CD14-positive monocyte (primary cell): ENCODE measurements around the gene ACOT11. TPM values are rescaled to one million over a fixed set of nuclear protein-coding genes. Genes with fewer than 3 reads are reported as not detected.

ENCODE experiments used
- DNase-seq, 3 donors: peaks; one replicate each; pipeline ENCODE4 v3.0.0-alpha.2; 2011 to 2022
- H2AFZ ChIP-seq: 2 replicates; pipeline ENCODE4 v1.6.0; 2012; ENCODE audit warnings: mild to moderate bottlenecking, low read depth, low read length, inconsistent platforms; ENCODE audit not compliant: insufficient read depth, poor library complexity, severe bottlenecking
- H3K27ac ChIP-seq, 2 donors: 1 replicate in 1 of 2; 2 replicates in 1 of 2; pipeline ENCODE4 v1.5.1; 2012 to 2013; ENCODE audit warnings: low read length in 2 of 2, control low read depth in 1 of 2, inconsistent platforms in 1 of 2, low read depth in 1 of 2, mild to moderate bottlenecking in 1 of 2
- H3K27me3 ChIP-seq, 2 donors: one replicate each; pipeline versions ENCODE4 v1.6.0 to v1.6.1; 2011 to 2013; ENCODE audit warnings: low read length in 2 of 2; ENCODE audit not compliant: control insufficient read depth in 2 of 2, insufficient read depth in 2 of 2
- H3K36me3 ChIP-seq, 2 donors: replicated peaks in 1 of 2; 1 replicate in 1 of 2; 2 replicates in 1 of 2; pipeline versions ENCODE4 v1.5.1 to v1.6.1; 2012 to 2013; ENCODE audit warnings: low read length in 2 of 2, control low read depth in 1 of 2, inconsistent platforms in 1 of 2, mild to moderate bottlenecking in 1 of 2; ENCODE audit not compliant: insufficient read depth in 2 of 2, control insufficient read depth in 1 of 2
- H3K4me1 ChIP-seq, 2 donors: 1 replicate in 1 of 2; 2 replicates in 1 of 2; pipeline versions ENCODE4 v1.5.1 to v1.6.1; 2012 to 2013; ENCODE audit warnings: low read length in 2 of 2, control low read depth in 1 of 2, inconsistent platforms in 1 of 2, mild to moderate bottlenecking in 1 of 2, moderate library complexity in 1 of 2; ENCODE audit not compliant: insufficient read depth in 2 of 2, control insufficient read depth in 1 of 2
- H3K4me2 ChIP-seq: replicated peaks from 2 replicates; pipeline ENCODE3; 2012; ENCODE audit warnings: low read length, moderate library complexity, mild to moderate bottlenecking; ENCODE audit not compliant: poor library complexity, severe bottlenecking; ENCODE audit errors: extremely low read depth
- H3K4me3 ChIP-seq, 3 experiments: fragments of 200-600 bp in 1 of 3; sonication (generic) in 1 of 3; replicated peaks in 1 of 3; 1 replicate in 2 of 3; 2 replicates in 1 of 3; pipeline ENCODE4 v1.5.1; 2011 to 2013; ENCODE audit warnings: low read length in 3 of 3, mild to moderate bottlenecking in 3 of 3, control low read depth in 2 of 3, low read depth in 2 of 3, inconsistent platforms in 1 of 3, moderate library complexity in 1 of 3
- H3K79me2 ChIP-seq: 2 replicates; pipeline ENCODE4 v1.6.0; 2012; ENCODE audit warnings: mild to moderate bottlenecking, control low read depth, inconsistent platforms, low read length, moderate library complexity; ENCODE audit not compliant: insufficient read depth
- H3K9ac ChIP-seq: 2 replicates; pipeline ENCODE4 v1.6.0; 2017; ENCODE audit warnings: low read length, mild to moderate bottlenecking; ENCODE audit not compliant: insufficient read depth, poor library complexity, severe bottlenecking
- H3K9me3 ChIP-seq, 2 donors: replicated peaks in 1 of 2; 1 replicate in 1 of 2; 2 replicates in 1 of 2; pipeline versions ENCODE4 v1.5.1 to v1.6.1; 2012 to 2013; ENCODE audit warnings: low read length in 2 of 2, control low read depth in 1 of 2; ENCODE audit not compliant: control insufficient read depth in 1 of 2, insufficient read depth in 1 of 2
- H4K20me1 ChIP-seq: 2 replicates; pipeline ENCODE4 v1.6.0; 2012; ENCODE audit warnings: mild to moderate bottlenecking, low read length, control low read depth, moderate library complexity; ENCODE audit not compliant: insufficient read depth
- H3K27ac Mint-ChIP-seq, 7 donors: one replicate each; pipeline ENCODE4 v1.8.0; 2020; ENCODE audit warnings: mild to moderate bottlenecking in 7 of 7, mixed read lengths in 7 of 7, moderate library complexity in 6 of 7, inconsistent platforms in 2 of 7
- H3K27me3 Mint-ChIP-seq, 3 donors: one replicate each; pipeline ENCODE4 v1.8.0; 2021 to 2022; ENCODE audit warnings: low read depth in 3 of 3, mild to moderate bottlenecking in 3 of 3, mixed read lengths in 3 of 3, moderate library complexity in 3 of 3, inconsistent platforms in 1 of 3
- H3K36me3 Mint-ChIP-seq, 2 donors: one replicate each; pipeline ENCODE4 v1.8.0; 2020; ENCODE audit warnings: mixed read lengths in 2 of 2, inconsistent platforms in 1 of 2, mild to moderate bottlenecking in 1 of 2
- H3K4me1 Mint-ChIP-seq: one replicate; pipeline ENCODE4 v1.8.0; 2020; ENCODE audit warnings: mild to moderate bottlenecking, mixed read lengths
- H3K4me3 Mint-ChIP-seq, 2 donors: one replicate each; pipeline ENCODE4 v1.8.0; 2020; ENCODE audit warnings: mild to moderate bottlenecking in 2 of 2, mixed read lengths in 2 of 2, moderate library complexity in 1 of 2
- H3K9me3 Mint-ChIP-seq, 7 donors: one replicate each; pipeline ENCODE4 v1.8.0; 2020 to 2022; ENCODE audit warnings: mixed read lengths in 7 of 7, mild to moderate bottlenecking in 6 of 7, moderate library complexity in 6 of 7, inconsistent platforms in 2 of 7
- CTCF ChIP-seq: fragments of 200-600 bp; IDR thresholded peaks from one replicate; pipeline ENCODE4 v1.8.0; 2022; ENCODE audit warnings: antibody characterized with exemption, mild to moderate bottlenecking
- WGBS: methylation state at CpG from one replicate; pipeline ENCODE4 v1.1.5; 2013; ENCODE audit warnings: missing lambda C conversion rate; ENCODE audit not compliant: insufficient coverage; 5-methylcytosine and 5-hydroxymethylcytosine counted together
- intact Hi-C, 2 donors: fragments of 100-400 bp; cut with micrococcal nuclease; formaldehyde crosslinking; loops; one replicate each; pipeline versions ENCODE4 v1.15.0 to v1.15.1; 2023
- polyA plus RNA-seq, 3 donors: library from polyadenylated mRNA; depleted of rRNA in 1 of 3; unstranded in 2 of 3; stranded (reverse) in 1 of 3; fragments of 300-500 nt in 2 of 3; fragments of >200 nt in 1 of 3; fragmentation: Illumina TruSeq in 2 of 3; gene quantifications; 1 replicate in 2 of 3; 2 replicates in 1 of 3; pipeline ENCODE4 v1.2.3, GENCODE V29; 2012 to 2021

The ACOT11 gene
- polyA plus RNA-seq, 3 donors: 0.18 to 2.1 (median 0.79) TPM

GRCh38 chr1:54607821-54608565 lies 60.0 kb downstream of the ACOT11 start:
- no peaks in the 10 kb centered on the region for H3K79me2 ChIP-seq
- peaks cover 0 to 2% of the 10 kb centered on the region in 2 donors for H3K36me3 ChIP-seq
- no peak overlapping the region for H3K9ac ChIP-seq
- no peaks in the 10 kb centered on the region for H3K9me3 ChIP-seq
- H2AFZ ChIP-seq: no peak overlapping the region
- no peak for DNase-seq
- TF ChIP-seq CTCF: no peak
- H3K4me1 ChIP-seq: no peaks in the 10 kb centered on the region
- no peaks in the 10 kb centered on the region for H3K27me3 Mint-ChIP-seq
- no peaks in the 10 kb centered on the region for H3K9me3 Mint-ChIP-seq
- intact Hi-C loops: no loop called here
- no peaks in the 10 kb centered on the region for H4K20me1 ChIP-seq
- no peak overlapping the region for H3K4me3 Mint-ChIP-seq
- H3K4me2 ChIP-seq: no peak overlapping the region
- H3K36me3 Mint-ChIP-seq: peaks cover 3 to 20% of the 10 kb centered on the region in 2 donors
- peak overlapping the region in 1 of 7 donors; percentile 79 for H3K27ac Mint-ChIP-seq
- H3K4me3 ChIP-seq: no peak overlapping the region
- H3K27me3 ChIP-seq: no peaks in the 10 kb centered on the region
- peaks cover 2% of the 10 kb centered on the region for H3K4me1 Mint-ChIP-seq
- H3K27ac ChIP-seq: no peak overlapping the region
- 98% methylated on average over 13 of the region's 19 CpGs for WGBS

GRCh38 chr1:54608566-54609230 lies 60.7 kb downstream of the ACOT11 start:
- no peaks in the 10 kb centered on the region for H3K9me3 Mint-ChIP-seq
- WGBS: 89% methylated on average over 9 of the region's 9 CpGs
- Histone ChIP-seq H3K9me3 (no peaks in the 10 kb centered on the region), H3K9ac (no peak overlapping the region), H3K27me3 (no peaks in the 10 kb centered on the region), H2AFZ (no peak overlapping the region), H3K36me3 (peaks cover 0 to 2% of the 10 kb centered on the region in 2 donors), H3K4me1 (no peaks in the 10 kb centered on the region), H4K20me1 (no peaks in the 10 kb centered on the region), H3K27ac (no peak overlapping the region), H3K4me3 (no peak overlapping the region), H3K79me2 (no peaks in the 10 kb centered on the region), H3K4me2 (no peak overlapping the region)
- no peak overlapping the region for H3K4me3 Mint-ChIP-seq
- no peak for DNase-seq
- TF ChIP-seq CTCF: no peak
- intact Hi-C loops: no loop called here
- no peaks in the 10 kb centered on the region for H3K27me3 Mint-ChIP-seq
- peaks cover 2% of the 10 kb centered on the region for H3K4me1 Mint-ChIP-seq
- H3K27ac Mint-ChIP-seq: peak overlapping the region in 2 of 7 donors; percentile 5 to 70
- peaks cover 3 to 20% of the 10 kb centered on the region in 2 donors for H3K36me3 Mint-ChIP-seq
